SK-N-SH treated with all-trans-retinoic acid at 6 μM for 48 hours (cell line): Measurements from ENCODE around the gene NTM.

Source experiments
- ATAC-seq: fragments of 200-7000 bp; cut with Tn5 transposase; 3 replicates; pipeline ENCODE4 v1.9.1; 2020; ENCODE audit warnings: mild to moderate bottlenecking, moderate library complexity
- CSDC2 ChIP-seq: fragments of 250-450 bp; sonication (Bioruptor Pico); IDR thresholded peaks from 2 replicates; pipeline ENCODE4 v1.5.0; 2020; ENCODE audit warnings: mild to moderate bottlenecking, moderate library complexity
- ESRRG ChIP-seq: fragments of 250-450 bp; sonication (Bioruptor Pico); IDR thresholded peaks from 2 replicates; pipeline ENCODE4 v1.6.1; 2021; ENCODE audit warnings: mild to moderate bottlenecking
- GLIS3 ChIP-seq: fragments of 250-450 bp; sonication (Bioruptor Pico); IDR thresholded peaks from 2 replicates; pipeline ENCODE4 v1.5.0; 2020; ENCODE audit warnings: mild to moderate bottlenecking, moderate library complexity
- ISL1 ChIP-seq: fragments of 250-450 bp; sonication (Bioruptor Pico); IDR thresholded peaks from 2 replicates; pipeline ENCODE4 v2.1.2; 2022; ENCODE audit warnings: mild to moderate bottlenecking, moderate library complexity
- OSR1 ChIP-seq: fragments of 250-450 bp; sonication (Bioruptor Pico); IDR thresholded peaks from 2 replicates; pipeline ENCODE4 v1.8.0; 2022; ENCODE audit warnings: moderate library complexity, mild to moderate bottlenecking, inconsistent platforms
- PPARA ChIP-seq: fragments of 250-450 bp; sonication (Bioruptor Pico); IDR thresholded peaks from 2 replicates; pipeline ENCODE4 v1.5.0; 2020; ENCODE audit warnings: mild to moderate bottlenecking, borderline replicate concordance
- RARB ChIP-seq: fragments of 250-450 bp; sonication (Bioruptor Pico); IDR thresholded peaks from 2 replicates; pipeline ENCODE4 v1.8.0; 2021; ENCODE audit warnings: mild to moderate bottlenecking, moderate library complexity
- SNAI2 ChIP-seq: fragments of 250-450 bp; sonication (Bioruptor Pico); IDR thresholded peaks from 2 replicates; pipeline ENCODE4 v1.5.0; 2020; ENCODE audit warnings: mild to moderate bottlenecking, moderate library complexity
- TCF4 ChIP-seq: fragments of 250-450 bp; sonication (Bioruptor Pico); IDR thresholded peaks from 2 replicates; pipeline ENCODE4 v1.8.0; 2021; ENCODE audit warnings: mild to moderate bottlenecking, moderate library complexity, borderline replicate concordance
- TOX ChIP-seq: fragments of 250-450 bp; sonication (Bioruptor Pico); IDR thresholded peaks from 2 replicates; pipeline ENCODE4 v1.8.0; 2021; ENCODE audit warnings: mild to moderate bottlenecking, moderate library complexity, borderline replicate concordance
- ZC3H10 ChIP-seq: fragments of 250-450 bp; sonication (Bioruptor Pico); IDR thresholded peaks from 2 replicates; pipeline ENCODE4 v1.5.1; 2021; ENCODE audit warnings: mild to moderate bottlenecking, moderate library complexity
- ZFP3 ChIP-seq: fragments of 250-450 bp; sonication (Bioruptor Pico); IDR thresholded peaks from 2 replicates; pipeline ENCODE4 v1.5.0; 2020; ENCODE audit warnings: mild to moderate bottlenecking, moderate library complexity
- ZFP30 ChIP-seq: fragments of 450-650 bp; formaldehyde crosslinking; IDR thresholded peaks from 2 replicates; pipeline ENCODE4 v1.5.0; 2022; ENCODE audit warnings: mild to moderate bottlenecking, moderate library complexity
- ZNF565 ChIP-seq: fragments of 450-650 bp; formaldehyde crosslinking; conservative IDR thresholded peaks from 2 replicates; pipeline ENCODE4 v1.5.0; 2020; ENCODE audit warnings: low read depth, mild to moderate bottlenecking, moderate library complexity
- ZNF70 ChIP-seq: fragments of 450-650 bp; formaldehyde crosslinking; IDR thresholded peaks from 2 replicates; pipeline ENCODE4 v1.5.0; 2020; ENCODE audit warnings: mild to moderate bottlenecking, moderate library complexity
- TF ChIP-seq, protein P1 (sequence below): fragments of 250-450 bp; sonication (Bioruptor Pico); IDR thresholded peaks from 2 replicates; pipeline ENCODE4 v1.5.0; 2020; ENCODE audit warnings: mild to moderate bottlenecking, moderate library complexity
- TF ChIP-seq, protein P2 (sequence below): fragments of 250-450 bp; sonication (Bioruptor Pico); IDR thresholded peaks from 2 replicates; pipeline ENCODE4 v1.5.1; 2021; ENCODE audit warnings: mild to moderate bottlenecking, moderate library complexity
- TF ChIP-seq, protein P3 (sequence below): fragments of 250-450 bp; sonication (Bioruptor Pico); IDR thresholded peaks from 2 replicates; pipeline ENCODE4 v1.5.1; 2020; ENCODE audit warnings: low read depth, mild to moderate bottlenecking, moderate library complexity
- TF ChIP-seq, protein P4 (sequence below): fragments of 250-450 bp; sonication (Bioruptor Pico); IDR thresholded peaks from 2 replicates; pipeline ENCODE4 v1.8.0; 2021; ENCODE audit warnings: low read depth, mild to moderate bottlenecking, moderate library complexity, borderline replicate concordance
- TF ChIP-seq, protein P5 (sequence below): fragments of 250-450 bp; sonication (Bioruptor Pico); IDR thresholded peaks from 2 replicates; pipeline ENCODE4 v1.8.0; 2020; ENCODE audit warnings: mild to moderate bottlenecking, moderate library complexity, borderline replicate concordance

Gene NTM

DNA sequence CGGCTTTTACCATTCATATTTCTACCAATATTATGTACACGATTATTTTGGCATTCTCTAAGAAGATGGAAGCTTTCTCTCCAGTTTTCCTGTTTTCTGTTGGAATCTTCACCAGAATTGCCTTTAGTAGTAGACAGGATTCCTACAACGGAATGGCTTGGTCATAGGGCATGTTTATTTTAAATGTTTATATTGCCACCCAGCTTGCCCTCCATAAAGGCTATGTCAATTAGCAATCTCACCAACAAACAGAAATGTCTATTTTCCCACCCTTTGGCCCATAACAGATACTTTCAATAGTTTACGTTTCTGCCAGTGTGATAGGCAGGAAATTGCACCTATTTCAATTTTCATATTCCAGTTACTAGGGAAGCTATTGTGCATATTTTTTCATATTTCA lies 893.5 kb downstream of the NTM start:
- no peak for TF ChIP-seq ZC3H10 (CRISPR knock-in tag)
- no peak for TF ChIP-seq ESRRG (CRISPR knock-in tag)
- TF ChIP-seq, protein P1, sequence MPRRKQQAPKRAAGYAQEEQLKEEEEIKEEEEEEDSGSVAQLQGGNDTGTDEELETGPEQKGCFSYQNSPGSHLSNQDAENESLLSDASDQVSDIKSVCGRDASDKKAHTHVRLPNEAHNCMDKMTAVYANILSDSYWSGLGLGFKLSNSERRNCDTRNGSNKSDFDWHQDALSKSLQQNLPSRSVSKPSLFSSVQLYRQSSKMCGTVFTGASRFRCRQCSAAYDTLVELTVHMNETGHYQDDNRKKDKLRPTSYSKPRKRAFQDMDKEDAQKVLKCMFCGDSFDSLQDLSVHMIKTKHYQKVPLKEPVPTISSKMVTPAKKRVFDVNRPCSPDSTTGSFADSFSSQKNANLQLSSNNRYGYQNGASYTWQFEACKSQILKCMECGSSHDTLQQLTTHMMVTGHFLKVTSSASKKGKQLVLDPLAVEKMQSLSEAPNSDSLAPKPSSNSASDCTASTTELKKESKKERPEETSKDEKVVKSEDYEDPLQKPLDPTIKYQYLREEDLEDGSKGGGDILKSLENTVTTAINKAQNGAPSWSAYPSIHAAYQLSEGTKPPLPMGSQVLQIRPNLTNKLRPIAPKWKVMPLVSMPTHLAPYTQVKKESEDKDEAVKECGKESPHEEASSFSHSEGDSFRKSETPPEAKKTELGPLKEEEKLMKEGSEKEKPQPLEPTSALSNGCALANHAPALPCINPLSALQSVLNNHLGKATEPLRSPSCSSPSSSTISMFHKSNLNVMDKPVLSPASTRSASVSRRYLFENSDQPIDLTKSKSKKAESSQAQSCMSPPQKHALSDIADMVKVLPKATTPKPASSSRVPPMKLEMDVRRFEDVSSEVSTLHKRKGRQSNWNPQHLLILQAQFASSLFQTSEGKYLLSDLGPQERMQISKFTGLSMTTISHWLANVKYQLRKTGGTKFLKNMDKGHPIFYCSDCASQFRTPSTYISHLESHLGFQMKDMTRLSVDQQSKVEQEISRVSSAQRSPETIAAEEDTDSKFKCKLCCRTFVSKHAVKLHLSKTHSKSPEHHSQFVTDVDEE (CRISPR knock-in tag): no peak
- TF ChIP-seq, protein P2, sequence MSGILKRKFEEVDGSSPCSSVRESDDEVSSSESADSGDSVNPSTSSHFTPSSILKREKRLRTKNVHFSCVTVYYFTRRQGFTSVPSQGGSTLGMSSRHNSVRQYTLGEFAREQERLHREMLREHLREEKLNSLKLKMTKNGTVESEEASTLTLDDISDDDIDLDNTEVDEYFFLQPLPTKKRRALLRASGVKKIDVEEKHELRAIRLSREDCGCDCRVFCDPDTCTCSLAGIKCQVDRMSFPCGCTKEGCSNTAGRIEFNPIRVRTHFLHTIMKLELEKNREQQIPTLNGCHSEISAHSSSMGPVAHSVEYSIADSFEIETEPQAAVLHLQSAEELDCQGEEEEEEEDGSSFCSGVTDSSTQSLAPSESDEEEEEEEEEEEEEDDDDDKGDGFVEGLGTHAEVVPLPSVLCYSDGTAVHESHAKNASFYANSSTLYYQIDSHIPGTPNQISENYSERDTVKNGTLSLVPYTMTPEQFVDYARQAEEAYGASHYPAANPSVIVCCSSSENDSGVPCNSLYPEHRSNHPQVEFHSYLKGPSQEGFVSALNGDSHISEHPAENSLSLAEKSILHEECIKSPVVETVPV (CRISPR knock-in tag): no peak
- TF ChIP-seq, protein P3, sequence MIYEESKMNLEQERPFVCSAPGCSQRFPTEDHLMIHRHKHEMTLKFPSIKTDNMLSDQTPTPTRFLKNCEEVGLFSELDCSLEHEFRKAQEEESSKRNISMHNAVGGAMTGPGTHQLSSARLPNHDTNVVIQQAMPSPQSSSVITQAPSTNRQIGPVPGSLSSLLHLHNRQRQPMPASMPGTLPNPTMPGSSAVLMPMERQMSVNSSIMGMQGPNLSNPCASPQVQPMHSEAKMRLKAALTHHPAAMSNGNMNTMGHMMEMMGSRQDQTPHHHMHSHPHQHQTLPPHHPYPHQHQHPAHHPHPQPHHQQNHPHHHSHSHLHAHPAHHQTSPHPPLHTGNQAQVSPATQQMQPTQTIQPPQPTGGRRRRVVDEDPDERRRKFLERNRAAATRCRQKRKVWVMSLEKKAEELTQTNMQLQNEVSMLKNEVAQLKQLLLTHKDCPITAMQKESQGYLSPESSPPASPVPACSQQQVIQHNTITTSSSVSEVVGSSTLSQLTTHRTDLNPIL (CRISPR knock-in tag): no peak
- no peak for TF ChIP-seq RARB (CRISPR knock-in tag)
- no peak for TF ChIP-seq OSR1
- no peak for TF ChIP-seq GLIS3
- TF ChIP-seq PPARA (CRISPR knock-in tag): no peak
- TF ChIP-seq, protein P4, sequence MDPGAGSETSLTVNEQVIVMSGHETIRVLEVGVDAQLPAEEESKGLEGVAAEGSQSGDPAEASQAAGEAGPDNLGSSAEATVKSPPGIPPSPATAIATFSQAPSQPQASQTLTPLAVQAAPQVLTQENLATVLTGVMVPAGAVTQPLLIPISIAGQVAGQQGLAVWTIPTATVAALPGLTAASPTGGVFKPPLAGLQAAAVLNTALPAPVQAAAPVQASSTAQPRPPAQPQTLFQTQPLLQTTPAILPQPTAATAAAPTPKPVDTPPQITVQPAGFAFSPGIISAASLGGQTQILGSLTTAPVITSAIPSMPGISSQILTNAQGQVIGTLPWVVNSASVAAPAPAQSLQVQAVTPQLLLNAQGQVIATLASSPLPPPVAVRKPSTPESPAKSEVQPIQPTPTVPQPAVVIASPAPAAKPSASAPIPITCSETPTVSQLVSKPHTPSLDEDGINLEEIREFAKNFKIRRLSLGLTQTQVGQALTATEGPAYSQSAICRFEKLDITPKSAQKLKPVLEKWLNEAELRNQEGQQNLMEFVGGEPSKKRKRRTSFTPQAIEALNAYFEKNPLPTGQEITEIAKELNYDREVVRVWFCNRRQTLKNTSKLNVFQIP (CRISPR knock-in tag): no peak
- no peak for ATAC-seq

DNA sequence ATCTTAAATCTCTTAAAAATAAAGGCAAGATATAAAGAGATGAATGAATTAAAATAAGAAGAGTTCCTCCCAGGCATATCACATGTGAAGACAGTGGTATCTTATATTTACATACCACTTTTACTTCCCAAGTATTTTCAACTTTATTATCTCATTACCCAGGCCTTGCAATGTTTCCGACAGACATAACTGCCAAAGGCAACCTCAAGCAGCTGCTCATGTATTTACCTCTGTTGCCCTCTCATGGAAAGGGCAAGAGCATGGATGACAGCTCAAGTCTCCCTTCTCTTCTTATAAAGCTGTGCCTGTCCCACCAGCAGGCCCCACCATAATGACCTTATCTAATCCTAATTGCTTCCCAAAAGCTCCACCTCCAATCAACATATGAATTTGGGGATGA lies 894.2 kb downstream of the NTM start:
- TF ChIP-seq ZC3H10 (CRISPR knock-in tag): no peak
- TF ChIP-seq TOX: no peak
- no peak for TF ChIP-seq RARB (CRISPR knock-in tag)
- no peak for TF ChIP-seq ZFP3 (CRISPR knock-in tag)
- no peak for TF ChIP-seq ZFP30 (CRISPR knock-in tag)
- no peak for TF ChIP-seq TCF4
- no peak for TF ChIP-seq OSR1
- no peak for TF ChIP-seq ESRRG (CRISPR knock-in tag)
- TF ChIP-seq, protein P5, sequence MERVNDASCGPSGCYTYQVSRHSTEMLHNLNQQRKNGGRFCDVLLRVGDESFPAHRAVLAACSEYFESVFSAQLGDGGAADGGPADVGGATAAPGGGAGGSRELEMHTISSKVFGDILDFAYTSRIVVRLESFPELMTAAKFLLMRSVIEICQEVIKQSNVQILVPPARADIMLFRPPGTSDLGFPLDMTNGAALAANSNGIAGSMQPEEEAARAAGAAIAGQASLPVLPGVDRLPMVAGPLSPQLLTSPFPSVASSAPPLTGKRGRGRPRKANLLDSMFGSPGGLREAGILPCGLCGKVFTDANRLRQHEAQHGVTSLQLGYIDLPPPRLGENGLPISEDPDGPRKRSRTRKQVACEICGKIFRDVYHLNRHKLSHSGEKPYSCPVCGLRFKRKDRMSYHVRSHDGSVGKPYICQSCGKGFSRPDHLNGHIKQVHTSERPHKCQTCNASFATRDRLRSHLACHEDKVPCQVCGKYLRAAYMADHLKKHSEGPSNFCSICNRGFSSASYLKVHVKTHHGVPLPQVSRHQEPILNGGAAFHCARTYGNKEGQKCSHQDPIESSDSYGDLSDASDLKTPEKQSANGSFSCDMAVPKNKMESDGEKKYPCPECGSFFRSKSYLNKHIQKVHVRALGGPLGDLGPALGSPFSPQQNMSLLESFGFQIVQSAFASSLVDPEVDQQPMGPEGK: no peak
- TF ChIP-seq, protein P4 (CRISPR knock-in tag): no peak
- no peak for TF ChIP-seq SNAI2 (CRISPR knock-in tag)
- TF ChIP-seq GLIS3: no peak
- TF ChIP-seq ZNF565 (CRISPR knock-in tag): no peak
- TF ChIP-seq ZNF70 (CRISPR knock-in tag): no peak
- no peak for ATAC-seq

DNA sequence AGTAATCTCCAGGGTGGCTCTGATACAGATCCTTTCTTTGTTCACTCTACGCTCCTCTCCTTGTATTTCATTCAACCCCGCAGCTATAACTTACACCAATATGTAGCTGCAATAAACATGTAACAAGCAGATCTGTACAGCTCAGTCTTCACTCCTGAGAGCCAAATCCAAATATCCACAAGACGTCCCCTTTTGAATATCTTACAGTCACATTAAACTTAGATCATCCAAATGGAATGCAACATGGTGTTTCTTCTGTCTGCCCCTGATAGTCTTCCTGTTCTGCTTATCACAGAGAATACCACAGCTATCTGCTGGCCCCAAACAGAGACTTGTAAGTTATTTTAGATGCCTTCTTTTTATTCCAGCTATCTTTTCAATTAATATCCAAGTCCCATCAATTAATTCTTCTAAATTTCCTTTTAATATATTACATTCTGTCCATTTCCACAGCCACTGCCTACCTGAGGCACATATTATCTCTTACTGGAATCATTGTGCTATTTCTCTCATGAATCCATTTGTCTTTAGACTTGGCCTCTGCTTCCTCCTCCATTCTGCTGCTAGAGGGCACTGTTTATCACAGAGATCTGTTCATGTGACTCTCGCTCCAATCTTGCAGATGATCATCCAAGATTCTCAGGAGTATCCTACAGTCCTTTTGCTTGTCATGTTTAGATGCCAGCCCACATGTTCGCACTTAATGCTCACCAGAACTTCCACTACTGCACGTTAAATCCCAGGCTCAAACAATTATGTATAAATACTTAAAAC lies 908.6 kb downstream of the NTM start:
- TF ChIP-seq CSDC2 (CRISPR knock-in tag) (no peak), TCF4 (no peak), ISL1 (0 out of 2 replicates have a peak, but pooled peaks have one; percentile 14)
- ATAC-seq: peak; percentile 36; the same call in 1 of the 3 replicates
